OCI-LY3 (cell line): ENCODE measurements around the gene VAV1.

Experiments
- H2AFZ ChIP-seq: fragments of 200-600, 300-600 bp; shearing (Covaris generic); 2 replicates; pipeline ENCODE4 v1.6.0; 2014; ENCODE audit warnings: antibody characterized with exemption, low read depth, low read length
- H3K27ac ChIP-seq: fragments of 200-600, 300-600 bp; sonication (generic); 2 replicates; pipeline ENCODE4 v1.5.1; 2014; ENCODE audit warnings: mild to moderate bottlenecking, low read length, moderate library complexity, mixed read lengths
- H3K27me3 ChIP-seq: fragments of 200-600, 300-600 bp; sonication (generic); 2 replicates; pipeline ENCODE4 v1.6.1; 2014; ENCODE audit warnings: low read depth, low read length, mixed read lengths
- H3K36me3 ChIP-seq: fragments of 200-600, 300-600 bp; sonication (generic); replicated peaks from 2 replicates; pipeline ENCODE3; 2014; ENCODE audit warnings: low read depth, low read length, mixed read lengths
- H3K4me1 ChIP-seq: fragments of 300-600, 200-600 bp; sonication (generic); 2 replicates; pipeline ENCODE4 v1.6.1; 2014; ENCODE audit warnings: low read length, mixed read lengths
- H3K4me2 ChIP-seq: fragments of 200-600, 300-600 bp; sonication (generic); 2 replicates; pipeline ENCODE4 v1.6.1; 2014; ENCODE audit warnings: low read length, mixed read lengths
- H3K4me3 ChIP-seq: fragments of 300-600, 200-600 bp; sonication (generic); 2 replicates; pipeline ENCODE4 v1.5.1; 2014; ENCODE audit warnings: antibody characterized with exemption, mild to moderate bottlenecking, low read length, moderate library complexity
- H3K79me2 ChIP-seq: fragments of 300-600, 200-600 bp; shearing (Covaris generic); 2 replicates; pipeline ENCODE4 v1.6.1; 2014; ENCODE audit warnings: mild to moderate bottlenecking, low read length, mixed read lengths
- H3K9ac ChIP-seq: fragments of 300-600, 200-600 bp; shearing (Covaris generic); 2 replicates; pipeline ENCODE4 v1.6.0; 2014; ENCODE audit warnings: mild to moderate bottlenecking, low read length, moderate library complexity
- H3K9me3 ChIP-seq: fragments of 200-600, 300-600 bp; shearing (Covaris generic); 2 replicates; pipeline ENCODE4 v1.6.1; 2014; ENCODE audit warnings: low read length, mixed read lengths; ENCODE audit not compliant: insufficient read depth
- H4K20me1 ChIP-seq: fragments of 200-600, 300-600 bp; sonication (generic); 2 replicates; pipeline ENCODE4 v1.6.1; 2016; ENCODE audit warnings: low read length, mixed read lengths; ENCODE audit not compliant: insufficient read depth
- EZH2phosphoT487 ChIP-seq: fragments of 200-600 bp; shearing (Covaris generic); IDR thresholded peaks from 2 replicates; pipeline ENCODE4 v1.6.1; 2018; ENCODE audit warnings: antibody characterized with exemption, mixed run types, low read depth
- TF ChIP-seq, protein P1 (sequence below): fragments of 200-600, 300-600 bp; sonication (generic); IDR thresholded peaks from 2 replicates; pipeline ENCODE4 v1.5.1; 2014; ENCODE audit warnings: antibody characterized with exemption, low read length, low read depth

VAV1 gene

DNA sequence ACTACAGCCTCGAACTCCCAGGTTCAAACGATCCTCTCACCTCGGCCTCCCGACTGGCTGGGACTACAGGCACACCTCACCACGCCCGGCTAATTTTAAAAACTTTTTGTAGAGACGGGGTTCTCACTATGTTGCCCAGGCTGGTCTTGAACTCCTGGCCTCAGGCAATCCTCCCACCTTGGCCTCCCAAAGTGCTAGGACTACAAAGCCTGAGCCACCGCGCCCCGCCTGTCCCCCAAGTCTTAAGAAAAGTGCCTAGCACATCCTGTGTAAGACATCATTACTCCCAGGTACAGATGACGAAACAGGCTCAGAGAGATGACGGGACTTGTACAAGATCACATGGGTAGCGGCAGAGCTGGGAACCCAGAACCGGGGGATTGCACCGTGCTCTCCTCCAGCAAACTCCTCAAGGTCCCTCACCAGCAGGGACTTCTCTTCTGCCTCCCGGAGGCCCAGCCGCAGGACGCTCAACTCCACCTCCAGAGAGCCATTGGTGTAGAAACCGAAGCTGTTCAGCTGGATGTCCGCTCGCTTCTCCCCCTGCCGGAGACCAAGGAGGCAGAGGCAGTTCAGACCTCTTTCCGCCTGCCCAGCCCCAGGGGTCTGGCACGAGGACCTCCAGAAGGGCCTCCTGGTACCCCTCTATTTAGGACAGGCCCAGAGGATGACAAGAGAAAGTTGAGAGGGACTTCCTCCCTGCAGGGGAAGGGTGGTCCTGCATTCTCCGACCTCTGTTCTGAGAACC is 36.2 kb upstream of the VAV1 start:
- Histone ChIP-seq H4K20me1 (peaks cover 2% of the 10 kb centered on the region), H3K27me3 (no peaks in the 10 kb centered on the region), H3K36me3 (peaks cover 10% of the 10 kb centered on the region), H3K79me2 (peaks cover 34% of the 10 kb centered on the region), H3K27ac (peak overlapping the region; percentile 80), H3K4me3 (peak overlapping the region; percentile 85), H2AFZ (peak overlapping the region; percentile 46), H3K4me1 (peaks cover 25% of the 10 kb centered on the region), H3K9ac (peak overlapping the region; percentile 92), H3K9me3 (no peaks in the 10 kb centered on the region), H3K4me2 (peak overlapping the region; percentile 79)
- TF ChIP-seq, protein P1, sequence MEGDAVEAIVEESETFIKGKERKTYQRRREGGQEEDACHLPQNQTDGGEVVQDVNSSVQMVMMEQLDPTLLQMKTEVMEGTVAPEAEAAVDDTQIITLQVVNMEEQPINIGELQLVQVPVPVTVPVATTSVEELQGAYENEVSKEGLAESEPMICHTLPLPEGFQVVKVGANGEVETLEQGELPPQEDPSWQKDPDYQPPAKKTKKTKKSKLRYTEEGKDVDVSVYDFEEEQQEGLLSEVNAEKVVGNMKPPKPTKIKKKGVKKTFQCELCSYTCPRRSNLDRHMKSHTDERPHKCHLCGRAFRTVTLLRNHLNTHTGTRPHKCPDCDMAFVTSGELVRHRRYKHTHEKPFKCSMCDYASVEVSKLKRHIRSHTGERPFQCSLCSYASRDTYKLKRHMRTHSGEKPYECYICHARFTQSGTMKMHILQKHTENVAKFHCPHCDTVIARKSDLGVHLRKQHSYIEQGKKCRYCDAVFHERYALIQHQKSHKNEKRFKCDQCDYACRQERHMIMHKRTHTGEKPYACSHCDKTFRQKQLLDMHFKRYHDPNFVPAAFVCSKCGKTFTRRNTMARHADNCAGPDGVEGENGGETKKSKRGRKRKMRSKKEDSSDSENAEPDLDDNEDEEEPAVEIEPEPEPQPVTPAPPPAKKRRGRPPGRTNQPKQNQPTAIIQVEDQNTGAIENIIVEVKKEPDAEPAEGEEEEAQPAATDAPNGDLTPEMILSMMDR: peak; percentile 80
- no peak for TF ChIP-seq EZH2phosphoT487

DNA sequence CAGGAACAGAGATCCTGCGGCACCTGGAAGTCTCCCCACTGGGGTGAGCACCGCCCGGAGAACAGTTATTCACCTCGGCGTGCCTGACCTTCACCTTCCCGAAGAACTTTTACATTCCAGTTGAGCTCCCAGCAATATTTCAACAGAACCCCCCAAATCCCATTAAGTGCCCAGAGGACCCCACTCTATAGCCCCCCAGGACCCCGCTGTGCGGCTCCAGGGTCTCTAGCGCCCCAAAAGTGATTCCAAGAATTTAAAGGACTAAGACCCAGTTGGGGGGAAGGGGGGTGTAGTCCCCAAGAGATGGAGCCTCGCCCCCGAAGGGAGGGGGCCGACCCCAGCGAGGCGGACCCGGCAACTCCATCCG is 35.6 kb upstream of the VAV1 start:
- peak overlapping the region; percentile 79 for H3K4me2 ChIP-seq
- peaks cover 30% of the 10 kb centered on the region for H3K4me1 ChIP-seq
- H3K9ac ChIP-seq: peak overlapping the region; percentile 92
- H3K9me3 ChIP-seq: no peaks in the 10 kb centered on the region
- H2AFZ ChIP-seq: peak overlapping the region; percentile 46
- H3K27ac ChIP-seq: peak overlapping the region; percentile 80
- H3K4me3 ChIP-seq: peak overlapping the region; percentile 85
- no peak for TF ChIP-seq EZH2phosphoT487
- TF ChIP-seq, protein P1: peak; percentile 31; the same call in 1 of the 2 replicates
- no peaks in the 10 kb centered on the region for H3K27me3 ChIP-seq
- peaks cover 13% of the 10 kb centered on the region for H3K36me3 ChIP-seq
- peaks cover 6% of the 10 kb centered on the region for H4K20me1 ChIP-seq
- peaks cover 40% of the 10 kb centered on the region for H3K79me2 ChIP-seq

DNA sequence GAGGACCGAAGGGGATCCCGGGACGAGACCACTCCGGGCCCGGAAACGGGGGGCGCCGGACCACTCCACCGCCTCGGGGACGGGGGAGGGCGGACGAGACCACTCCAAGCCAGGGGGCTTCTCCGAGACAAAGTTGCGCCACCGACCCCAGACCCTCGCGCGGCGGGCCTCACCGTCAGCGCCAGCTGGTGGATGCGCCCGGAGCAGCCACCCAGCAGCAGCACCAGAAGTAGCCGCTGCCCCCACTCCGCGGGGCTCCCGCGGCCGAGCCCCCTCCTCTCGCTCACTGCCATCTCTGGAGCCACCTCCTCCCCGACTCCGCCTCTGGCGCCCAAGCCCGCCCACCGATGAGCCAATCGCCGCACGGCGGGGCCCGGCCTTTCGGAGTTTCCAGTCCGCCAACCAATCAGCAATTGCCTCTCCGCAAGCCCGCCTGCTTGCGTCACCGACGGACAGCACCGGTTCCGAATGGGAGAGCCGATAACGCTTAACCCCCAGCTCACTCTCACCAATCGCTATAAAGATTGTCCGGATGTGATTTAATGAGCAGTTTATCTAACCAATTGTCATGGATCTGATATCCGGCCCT is 35.1 kb upstream of the VAV1 start, which contains the start of gene GPR108:
TSS of gene GPR108 (minus strand) at position 297 of the 589 bp plus-strand sequence. CDS start at position 293, 4 bp downstream.
- Histone ChIP-seq H4K20me1 (peaks cover 9% of the 10 kb centered on the region), H2AFZ (peak within 1 kb of the TSS; percentile 57), H3K4me1 (peaks cover 31% of the 10 kb centered on the region), H3K36me3 (peaks cover 15% of the 10 kb centered on the region), H3K79me2 (peaks cover 44% of the 10 kb centered on the region), H3K9ac (peak within 1 kb of the TSS; percentile 92), H3K27me3 (no peaks in the 10 kb centered on the region), H3K4me3 (peak within 1 kb of the TSS; percentile 85), H3K27ac (peak within 1 kb of the TSS; percentile 82), H3K9me3 (no peaks in the 10 kb centered on the region), H3K4me2 (peak within 1 kb of the TSS; percentile 92)
- no peak for TF ChIP-seq EZH2phosphoT487
- TF ChIP-seq, protein P1: no peak
